Colonic mucosa (tissue), 4 donors: ENCODE results near the gene SCAMP2. TPM values are rescaled to one million over a fixed set of nuclear protein-coding genes. Genes with fewer than 3 reads are reported as not detected.

Source experiments
- DNase-seq: peaks from one replicate; pipeline ENCODE4 v3.0.0-alpha.2; 2020
- H3K27ac ChIP-seq: fragments of 200-600 bp; one replicate; pipeline ENCODE4 v1.8.0; 2021
- H3K27me3 ChIP-seq: fragments of 200-600 bp; one replicate; pipeline ENCODE4 v1.8.0; 2021
- H3K36me3 ChIP-seq: fragments of 200-600 bp; one replicate; pipeline ENCODE4 v1.8.0; 2021
- H3K4me1 ChIP-seq: fragments of 200-600 bp; one replicate; pipeline ENCODE4 v1.8.0; 2021; ENCODE audit warnings: mild to moderate bottlenecking
- H3K4me3 ChIP-seq: fragments of 200-600 bp; one replicate; pipeline ENCODE4 v1.8.0; 2021
- H3K9ac ChIP-seq, 2 donors: one replicate each; pipeline ENCODE4 v1.7.0; 2013; ENCODE audit warnings: control low read depth in 2 of 2, low read depth in 2 of 2, low read length in 2 of 2
- H3K9me3 ChIP-seq: fragments of 200-600 bp; one replicate; pipeline ENCODE4 v1.8.0; 2021
- intact Hi-C: fragments of 100-400 bp; cut with DNase I; formaldehyde crosslinking; loops from one replicate; pipeline ENCODE4 v1.14.1; 2022
- total RNA-seq, 2 donors: library from RNA; stranded (reverse); fragmentation: NEBNext Ultra II Directional in 1 of 2; extraction: Animal tissue kit (Norgen Biotek cat#: 25700) in 1 of 2; gene quantifications; one replicate each; pipeline ENCODE4 v1.2.1, GENCODE V29; 2021
- TF ChIP-seq, protein P1 (sequence below): fragments of 200-600 bp; IDR thresholded peaks from one replicate; pipeline ENCODE4 v1.8.0; 2022; ENCODE audit warnings: antibody characterized with exemption, mild to moderate bottlenecking
- donor health status: healthy.
- donor health status: DM: no; HTN: no; CAD: no.
- donor health status: DM: no; HTN: no; CAD: no.

The SCAMP2 gene
- total RNA-seq, 2 donors from 2014 or later: 152 to 204 TPM

DNA sequence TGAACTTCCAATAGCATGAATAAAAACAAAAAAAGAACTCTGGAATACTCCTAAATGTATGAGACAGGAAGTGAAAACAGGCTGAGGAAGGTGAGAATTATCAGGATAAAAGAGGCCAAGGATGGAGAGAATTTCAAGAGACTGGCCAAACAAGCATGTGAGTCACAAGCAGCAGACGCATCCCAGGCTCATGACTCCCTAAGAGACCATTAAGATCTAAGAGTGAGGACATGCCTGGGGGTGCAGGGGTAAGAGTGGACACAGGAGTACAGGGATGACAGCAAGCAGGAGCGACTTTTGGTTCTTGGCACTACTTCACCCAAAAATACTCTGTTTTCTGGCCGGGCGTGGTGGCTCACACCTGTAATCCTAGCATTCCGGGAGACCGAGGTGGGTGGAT lies 7.1 kb downstream of the SCAMP2 start:
- DNase-seq: no peak

GRCh38 chr15:74865316-74865715 lies 7.8 kb downstream of the SCAMP2 start:
- H3K36me3 ChIP-seq: no peaks in the 10 kb centered on the region
- TF ChIP-seq, protein P1, sequence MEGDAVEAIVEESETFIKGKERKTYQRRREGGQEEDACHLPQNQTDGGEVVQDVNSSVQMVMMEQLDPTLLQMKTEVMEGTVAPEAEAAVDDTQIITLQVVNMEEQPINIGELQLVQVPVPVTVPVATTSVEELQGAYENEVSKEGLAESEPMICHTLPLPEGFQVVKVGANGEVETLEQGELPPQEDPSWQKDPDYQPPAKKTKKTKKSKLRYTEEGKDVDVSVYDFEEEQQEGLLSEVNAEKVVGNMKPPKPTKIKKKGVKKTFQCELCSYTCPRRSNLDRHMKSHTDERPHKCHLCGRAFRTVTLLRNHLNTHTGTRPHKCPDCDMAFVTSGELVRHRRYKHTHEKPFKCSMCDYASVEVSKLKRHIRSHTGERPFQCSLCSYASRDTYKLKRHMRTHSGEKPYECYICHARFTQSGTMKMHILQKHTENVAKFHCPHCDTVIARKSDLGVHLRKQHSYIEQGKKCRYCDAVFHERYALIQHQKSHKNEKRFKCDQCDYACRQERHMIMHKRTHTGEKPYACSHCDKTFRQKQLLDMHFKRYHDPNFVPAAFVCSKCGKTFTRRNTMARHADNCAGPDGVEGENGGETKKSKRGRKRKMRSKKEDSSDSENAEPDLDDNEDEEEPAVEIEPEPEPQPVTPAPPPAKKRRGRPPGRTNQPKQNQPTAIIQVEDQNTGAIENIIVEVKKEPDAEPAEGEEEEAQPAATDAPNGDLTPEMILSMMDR: no peak
- H3K9me3 ChIP-seq: no peaks in the 10 kb centered on the region
- no peak overlapping the region for H3K9ac ChIP-seq
- peak overlapping the region; percentile 27 for H3K27ac ChIP-seq
- intact Hi-C loops: no loop called here
- no peaks in the 10 kb centered on the region for H3K27me3 ChIP-seq
- H3K4me1 ChIP-seq: peaks cover 43% of the 10 kb centered on the region
- no peak for DNase-seq
- no peak overlapping the region for H3K4me3 ChIP-seq

More for the DNA sequence above, 7.1 kb downstream of the SCAMP2 start:
- intact Hi-C loops: no loop called here
- H3K4me1 ChIP-seq: peaks cover 51% of the 10 kb centered on the region
- TF ChIP-seq, protein P1: no peak
- H3K36me3 ChIP-seq: no peaks in the 10 kb centered on the region
- no peak overlapping the region for H3K4me3 ChIP-seq
- peak overlapping the region in 1 of 2 donors; percentile 66 for H3K9ac ChIP-seq
- H3K27ac ChIP-seq: no peak overlapping the region
- H3K27me3 ChIP-seq: no peaks in the 10 kb centered on the region
- no peaks in the 10 kb centered on the region for H3K9me3 ChIP-seq

DNA sequence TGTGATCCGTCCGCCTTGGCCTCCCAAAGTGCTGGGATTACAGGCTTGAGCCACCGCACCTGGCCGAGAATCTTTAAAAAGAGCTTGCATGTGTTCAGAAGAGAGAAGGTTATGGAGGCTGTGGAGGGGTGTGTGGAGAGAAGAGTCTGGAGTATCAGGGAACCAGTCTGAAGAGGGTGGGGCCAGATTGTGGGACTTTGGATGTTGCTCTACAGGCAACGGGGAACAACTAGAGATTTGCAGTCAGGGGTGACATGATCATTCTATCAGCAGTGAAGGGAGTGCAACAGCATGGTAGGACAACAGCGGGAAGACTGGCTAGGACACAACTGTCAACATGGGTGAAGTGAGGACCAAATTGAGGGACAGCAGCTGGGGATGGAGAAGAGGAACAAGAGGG lies 8.9 kb downstream of the SCAMP2 start:
- H3K36me3 ChIP-seq: no peaks in the 10 kb centered on the region
- no peak overlapping the region for H3K27ac ChIP-seq
- no peaks in the 10 kb centered on the region for H3K9me3 ChIP-seq
- no peak overlapping the region for H3K9ac ChIP-seq
- TF ChIP-seq, protein P1: no peak
- peaks cover 34% of the 10 kb centered on the region for H3K4me1 ChIP-seq
- no peak overlapping the region for H3K4me3 ChIP-seq
- DNase-seq: no peak
- H3K27me3 ChIP-seq: no peaks in the 10 kb centered on the region
- intact Hi-C loops: no loop called here

DNA sequence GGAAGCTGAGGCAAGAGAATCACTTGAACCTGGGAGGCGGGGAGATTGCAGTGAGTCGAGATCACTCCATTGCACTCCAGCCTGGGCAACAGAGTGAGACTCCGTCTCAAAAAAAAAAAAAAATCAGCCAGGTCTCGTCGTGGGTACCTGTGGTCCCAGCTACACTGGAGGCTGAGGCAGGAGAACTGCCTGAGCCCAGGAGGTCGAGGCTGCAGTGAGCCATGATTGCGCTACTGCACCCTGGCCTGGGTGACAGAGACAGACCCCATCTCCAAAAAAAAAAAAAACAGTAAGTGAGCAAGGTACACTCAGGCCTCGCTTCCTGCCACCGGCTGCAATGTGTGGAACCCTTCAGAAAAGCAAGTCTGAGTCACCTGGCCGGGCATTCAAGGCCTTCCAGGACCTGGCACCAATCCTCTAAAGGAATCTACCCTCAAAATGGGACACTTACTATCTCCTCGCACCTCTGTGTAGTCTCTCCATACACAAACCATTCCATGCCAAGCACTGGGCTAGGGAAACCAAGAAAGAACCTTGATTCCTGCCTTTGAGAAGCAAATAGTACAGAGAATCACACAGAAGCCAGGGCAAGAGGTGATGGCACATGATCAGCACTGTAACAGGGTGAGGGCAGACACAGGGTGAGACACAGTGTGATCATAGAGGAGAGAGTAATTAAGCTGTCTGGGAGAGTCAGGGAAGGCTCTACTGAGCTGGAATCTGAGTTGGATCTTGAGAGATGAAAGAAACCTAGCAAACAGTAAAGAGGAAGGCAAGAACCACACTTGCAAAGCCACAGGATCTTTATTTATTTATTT lies 9.7 kb downstream of the SCAMP2 start:
- Histone ChIP-seq H3K4me1 (peaks cover 32% of the 10 kb centered on the region), H3K27ac (no peak overlapping the region), H3K4me3 (no peak overlapping the region), H3K9ac (peak overlapping the region in 1 of 2 donors; percentile 30), H3K9me3 (no peaks in the 10 kb centered on the region), H3K27me3 (no peaks in the 10 kb centered on the region), H3K36me3 (no peaks in the 10 kb centered on the region)
- DNase-seq: no peak
- TF ChIP-seq, protein P1: no peak
- intact Hi-C loops: no loop called here

DNA sequence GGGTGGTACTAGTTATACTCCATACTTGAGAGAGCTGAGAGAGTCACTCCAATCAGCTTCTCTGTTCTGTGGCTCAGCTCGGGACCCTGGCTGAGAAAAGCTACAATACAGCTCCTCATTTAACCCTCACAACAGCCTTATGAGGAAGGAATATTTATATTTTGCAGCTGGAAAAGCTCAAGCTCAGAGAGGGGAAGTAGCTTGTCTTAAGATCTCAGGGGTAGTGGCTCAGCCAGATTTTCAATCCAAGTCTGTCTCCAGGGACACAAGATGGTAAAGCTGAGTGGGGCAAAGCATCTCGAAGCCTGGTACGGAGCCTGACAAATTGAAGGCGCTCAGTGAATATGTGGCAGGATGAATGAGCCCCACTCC lies 14.8 kb downstream of the SCAMP2 start:
- intact Hi-C loops: no loop called here

More for the DNA sequence above, 14.8 kb downstream of the SCAMP2 start:
- DNase-seq: no peak
- Histone ChIP-seq H3K9ac (peak overlapping the region in 1 of 2 donors; percentile 52), H3K4me1 (peaks cover 17% of the 10 kb centered on the region), H3K36me3 (peaks cover 6% of the 10 kb centered on the region), H3K27me3 (no peaks in the 10 kb centered on the region), H3K27ac (no peak overlapping the region), H3K4me3 (no peak overlapping the region), H3K9me3 (no peaks in the 10 kb centered on the region)
- TF ChIP-seq, protein P1: no peak
